Epidermal melanocyte (primary cell): ENCODE measurements around the gene NPTX1.
A peak's percentile ranks its signal among the peaks of the same experiment; 100 is the strongest.

Experiments used
- DNase-seq: peaks from one replicate; pipeline ENCODE4 v3.0.0; 2011; ENCODE audit warnings: low spot score; ENCODE audit not compliant: insufficient read length

NPTX1 gene

GRCh38 chr17:80463784-80464400 lies 12.5 kb downstream of the NPTX1 start:
- no peak for DNase-seq

DNA sequence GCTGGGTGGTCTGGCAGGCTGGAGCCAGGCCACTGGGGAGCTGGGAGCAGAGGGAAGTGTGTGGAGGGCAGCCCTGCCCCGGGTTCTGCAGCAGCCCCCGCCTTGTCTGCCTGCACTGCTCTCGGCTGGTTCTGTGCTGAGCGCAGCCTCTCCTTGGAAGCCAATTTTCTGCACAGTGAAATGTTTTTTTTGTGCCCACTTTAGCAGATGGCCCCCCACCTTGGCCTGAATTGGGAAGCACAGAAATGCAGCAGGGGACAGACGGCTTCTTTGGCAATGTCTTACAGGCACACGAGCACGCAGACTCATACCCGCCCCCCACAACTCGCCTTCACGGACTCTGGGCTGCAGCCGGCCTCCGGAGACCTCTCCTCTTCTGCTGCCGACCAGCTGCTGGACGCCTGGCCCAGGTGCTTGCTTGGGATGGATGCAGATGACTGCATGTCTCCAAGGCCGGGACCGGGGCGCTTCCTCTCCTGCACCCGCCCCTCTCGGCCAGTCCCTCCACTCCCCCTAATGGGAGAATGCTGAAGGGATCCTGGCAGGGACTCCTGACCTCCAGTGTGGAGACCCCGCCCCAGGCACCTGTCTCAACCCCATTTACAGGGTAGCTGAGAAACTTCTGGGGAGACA lies 14.8 kb downstream of the NPTX1 start:
- no peak for DNase-seq

- DNase-seq = no peak
Observed at GRCh38 chr17:80460429-80460834, 16.0 kb downstream of the NPTX1 start.

DNA sequence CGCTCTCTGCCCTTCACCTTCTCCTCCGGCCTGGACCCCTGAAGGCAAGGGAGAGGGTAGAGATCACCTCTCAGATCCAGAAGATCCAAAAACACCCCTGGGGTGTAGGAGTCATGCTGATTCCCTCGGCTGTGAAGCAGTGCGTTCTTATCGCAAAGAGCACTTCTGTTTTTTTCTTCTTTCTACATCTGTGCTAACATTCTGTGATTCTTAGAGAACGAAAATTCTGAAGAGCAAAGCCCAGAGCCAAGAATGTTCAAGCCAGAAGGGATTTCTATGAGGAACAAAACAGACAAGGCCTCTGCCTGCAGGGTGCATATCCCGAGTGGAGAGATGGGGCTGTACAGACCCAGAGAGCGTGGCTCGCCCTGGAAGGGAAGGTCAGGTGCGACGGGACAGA lies 17.2 kb downstream of the NPTX1 start:
- DNase-seq = no peak

DNA sequence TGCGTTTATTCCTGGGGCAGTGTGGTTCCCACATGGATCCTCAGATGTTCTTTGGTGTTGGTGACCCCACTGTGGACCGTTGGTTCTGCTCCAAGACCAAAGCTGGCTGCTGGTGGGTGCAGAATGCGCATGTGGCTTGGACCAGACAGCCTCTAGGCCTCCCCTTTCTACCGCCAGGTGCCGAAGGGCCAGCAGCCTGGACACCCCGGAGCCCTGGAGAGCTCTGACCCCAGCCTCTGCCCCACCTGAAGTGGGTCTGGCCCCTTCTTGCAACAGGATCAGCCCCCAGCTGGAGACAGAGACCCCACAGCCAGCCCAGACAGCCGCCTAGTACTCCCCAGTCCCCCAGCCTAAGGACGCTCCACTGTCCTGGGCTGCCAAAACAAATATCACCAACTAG lies 18.4 kb downstream of the NPTX1 start:
- DNase-seq = no peak

- DNase-seq = no peak
Observed at GRCh38 chr17:80457236-80457856, 19.1 kb downstream of the NPTX1 start.

DNA sequence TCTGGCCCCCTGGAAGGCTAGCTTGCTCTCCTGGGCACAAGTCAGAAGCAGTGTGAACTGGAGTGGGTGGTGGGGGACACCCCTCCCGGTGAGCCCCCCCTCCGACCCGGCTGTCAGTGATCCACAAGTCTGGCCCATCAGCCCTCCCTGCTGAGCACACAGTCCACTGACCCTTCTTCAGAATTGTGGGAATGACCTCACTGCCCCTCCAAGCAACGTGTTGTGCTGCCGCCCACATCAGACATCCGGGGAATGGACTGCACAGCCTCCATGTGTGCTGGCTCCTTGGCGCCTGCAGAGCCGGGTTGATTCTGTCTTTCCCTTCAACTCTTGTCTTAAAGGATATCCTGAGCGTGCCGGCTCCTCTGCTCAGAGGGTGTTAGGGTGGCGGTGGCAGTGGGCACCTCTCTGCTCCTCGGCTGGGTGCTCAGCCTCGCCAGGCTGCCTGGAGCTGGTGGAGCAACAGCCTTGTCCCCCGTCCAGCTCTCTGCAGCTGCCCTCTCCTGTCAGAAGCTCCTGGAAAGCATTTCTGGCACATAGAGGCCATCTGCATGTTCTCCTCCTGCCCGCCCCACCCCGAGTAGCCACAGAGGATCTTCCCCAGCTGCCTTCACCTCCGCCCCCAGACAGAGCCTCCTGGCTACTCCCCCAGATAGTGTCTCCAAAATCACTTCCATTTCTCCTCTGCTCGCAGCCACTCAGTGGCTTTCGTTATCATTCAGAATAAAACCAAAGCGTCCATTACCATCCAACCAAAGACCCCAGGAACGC lies 19.8 kb downstream of the NPTX1 start:
- no peak for DNase-seq

DNA sequence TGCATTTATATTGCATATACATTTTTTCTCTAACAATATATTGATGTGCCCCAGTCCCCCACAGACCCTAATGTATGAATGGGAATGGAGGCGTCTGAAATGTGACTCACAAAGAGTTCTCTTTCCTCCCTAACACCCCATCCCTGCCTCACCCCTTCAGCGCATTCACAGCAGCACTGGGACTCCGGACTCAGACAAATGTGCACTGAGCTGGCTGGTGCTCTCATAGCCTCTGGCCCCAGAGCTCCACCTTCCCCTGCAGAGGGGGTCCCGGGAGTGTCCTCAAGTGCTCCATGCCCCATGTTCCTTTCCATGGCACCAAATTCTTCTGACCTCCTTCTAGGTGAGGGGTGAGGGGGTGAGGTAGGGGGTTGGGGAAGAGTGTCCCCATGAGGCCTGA lies 20.6 kb downstream of the NPTX1 start:
- DNase-seq = no peak

DNA sequence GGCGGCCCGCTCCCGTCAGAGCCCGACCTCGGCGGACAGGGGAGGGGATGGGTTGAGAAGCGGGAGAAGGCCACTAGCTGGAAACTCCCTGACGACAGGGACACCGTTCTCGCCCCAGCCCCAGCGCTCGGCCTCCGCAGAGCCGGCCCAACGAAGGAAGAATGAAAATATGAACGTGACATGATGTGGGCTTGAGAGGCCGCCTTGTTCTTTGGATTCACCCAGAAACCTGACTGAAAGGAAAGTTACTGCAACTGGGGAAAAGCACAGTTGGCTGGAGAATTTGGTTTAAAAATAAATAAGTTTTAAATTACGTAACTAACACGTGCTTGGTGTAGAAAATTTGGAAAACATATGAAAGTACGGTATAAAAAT lies 21.1 kb downstream of the NPTX1 start:
- peak; percentile 65 for DNase-seq

GRCh38 chr17:80454557-80455335 lies 21.7 kb downstream of the NPTX1 start:
- DNase-seq = peak; percentile 99

DNA sequence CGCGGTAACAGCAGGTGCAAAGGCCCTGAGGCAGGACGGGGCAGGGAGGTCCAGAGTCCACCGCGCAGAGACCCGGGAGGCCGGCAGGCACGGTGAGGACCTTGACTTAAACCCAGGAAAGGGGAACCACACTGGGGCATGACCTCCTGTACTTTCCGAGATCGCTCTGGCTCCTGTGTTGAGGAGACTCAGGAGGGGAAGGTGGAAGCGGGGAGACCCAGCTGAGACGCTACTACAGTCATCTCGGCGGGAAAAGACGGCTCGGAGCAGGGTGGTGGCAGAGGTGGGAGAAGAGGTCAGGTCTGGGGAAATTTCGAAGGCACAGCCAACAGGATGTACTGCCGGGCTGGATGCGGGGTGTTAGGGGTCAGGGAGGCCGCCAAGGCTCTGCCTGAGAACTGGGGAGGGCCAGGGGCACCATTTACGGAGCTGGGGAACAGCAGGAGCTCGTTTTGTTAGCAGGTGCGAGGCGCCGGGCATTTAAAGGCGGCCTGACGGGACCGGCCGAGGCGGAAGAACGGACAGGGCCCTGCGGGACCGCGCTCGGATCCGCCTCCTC lies 22.3 kb downstream of the NPTX1 start:
- no peak for DNase-seq

DNA sequence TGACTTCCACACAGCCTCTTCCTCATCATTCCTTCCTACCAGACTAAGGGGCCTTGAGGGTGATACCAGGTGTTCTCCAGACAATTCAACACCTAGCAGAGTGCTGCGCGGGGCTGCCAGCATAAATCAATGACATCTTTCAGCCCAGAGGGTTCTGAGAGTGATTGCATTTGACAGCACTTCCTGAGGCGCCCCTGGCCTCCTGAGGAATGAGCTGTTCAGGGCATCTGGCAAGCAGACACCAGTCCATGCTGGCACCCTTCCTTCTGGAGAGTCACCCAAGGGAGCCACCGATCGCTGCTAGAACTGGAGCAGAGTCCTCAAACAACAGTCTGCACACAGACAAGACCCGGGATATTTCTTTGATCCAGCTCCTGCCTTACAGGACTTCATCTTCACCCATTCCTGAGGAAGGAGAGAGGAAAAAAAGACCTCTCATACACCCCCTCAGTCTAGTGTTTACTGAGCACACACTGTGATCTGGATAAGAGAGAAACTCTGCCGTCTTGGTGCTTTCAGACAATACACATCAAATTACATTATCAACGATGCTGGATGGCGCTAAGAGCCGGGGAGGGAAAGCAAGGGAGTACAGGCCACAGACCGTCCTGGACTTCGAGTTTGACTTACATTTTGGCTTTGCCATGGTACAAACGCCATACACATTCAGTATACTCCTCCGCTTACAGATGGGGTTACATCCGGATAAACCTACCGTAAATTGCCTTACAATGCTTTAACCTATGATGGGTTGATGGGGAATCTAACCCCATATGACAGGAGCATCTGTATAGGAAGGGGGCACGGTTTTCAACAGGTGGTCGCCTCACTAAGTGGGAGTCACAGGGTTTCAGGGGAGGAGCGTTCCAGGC lies 23.0 kb downstream of the NPTX1 start:
- no peak for DNase-seq

GRCh38 chr17:80452173-80452915 lies 24.1 kb downstream of the NPTX1 start:
- DNase-seq = no peak

DNA sequence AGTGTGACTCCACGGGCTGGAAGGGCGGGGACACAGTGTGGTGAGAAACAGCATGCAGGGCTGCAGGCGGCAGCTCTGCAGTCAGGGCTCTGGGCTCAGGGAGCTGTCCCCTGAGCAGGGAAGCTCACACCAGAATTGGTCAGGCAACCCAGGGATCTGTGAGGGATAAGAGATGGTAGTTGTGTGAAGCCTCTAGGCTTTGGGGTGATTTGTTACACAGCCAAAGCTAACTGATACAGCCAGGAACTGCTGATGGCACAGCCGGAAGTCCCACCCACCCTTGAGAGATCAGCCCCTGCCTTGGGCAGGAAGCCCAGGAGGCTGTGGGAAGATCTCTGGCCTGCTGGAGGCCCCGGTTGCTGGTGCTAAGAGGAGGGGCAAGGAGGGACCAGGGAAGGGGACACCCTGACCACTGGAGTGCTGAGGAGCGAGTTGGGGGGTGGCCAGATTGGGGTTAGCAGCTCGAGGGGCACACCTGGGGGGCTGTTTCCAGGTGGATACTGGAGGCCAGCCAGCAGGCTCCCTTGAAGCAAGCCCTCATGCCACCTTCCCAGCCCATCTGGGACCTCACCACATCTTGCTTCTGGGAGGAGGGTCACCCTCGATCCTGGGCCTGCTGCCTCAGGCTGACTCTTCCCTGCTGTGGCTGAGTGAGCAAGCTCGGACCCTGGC lies 25.2 kb downstream of the NPTX1 start:
- no peak for DNase-seq

DNA sequence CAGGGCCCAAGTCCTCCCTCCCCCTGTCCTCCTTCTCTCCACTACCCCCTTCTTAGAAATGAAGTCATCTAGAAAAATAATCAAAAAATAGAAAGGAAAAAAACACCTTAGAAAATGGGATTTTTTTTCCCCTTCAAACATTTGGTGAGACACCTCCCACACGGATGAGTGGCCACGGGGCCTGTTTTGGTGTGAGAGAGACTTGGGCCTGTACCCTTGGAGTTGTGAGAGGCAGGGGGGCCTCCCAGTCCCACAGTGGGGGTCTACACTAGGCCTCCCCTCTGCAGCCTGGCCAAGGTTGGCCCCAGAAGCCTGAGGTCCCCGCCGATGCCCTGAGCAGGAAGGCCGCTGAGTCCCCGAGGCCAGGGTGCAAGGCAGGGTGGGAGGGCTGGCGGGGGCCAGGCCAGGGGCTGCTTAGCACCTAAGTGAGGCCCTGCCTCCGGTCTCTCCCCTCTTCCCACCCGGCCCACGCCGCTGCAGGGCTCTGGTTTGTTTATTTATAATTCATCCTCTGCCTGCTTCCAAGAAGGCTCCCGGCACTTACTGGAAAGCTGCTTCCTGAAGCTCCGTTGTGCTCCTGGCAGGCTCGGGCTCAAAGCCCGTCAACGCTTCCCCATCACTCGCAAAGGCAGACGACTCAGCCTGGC lies 26.4 kb downstream of the NPTX1 start:
- no peak for DNase-seq

GRCh38 chr17:80449194-80449929 lies 27.0 kb downstream of the NPTX1 start:
- DNase-seq = no peak

GRCh38 chr17:80447790-80448189 lies 28.6 kb downstream of the NPTX1 start:
- DNase-seq = no peak
